GDM1 (cell line): Measurements from ENCODE around the gene UBE4B.

Experiments used
- DNase-seq: peaks from one replicate; lab custom pipeline; 2025; lab: John Stamatoyannopoulos, UW

The UBE4B gene

GRCh38 chr1:10117132-10117531, 84.4 kb downstream of the UBE4B start:
- no peak for DNase-seq

GRCh38 chr1:10117865-10118264, 85.1 kb downstream of the UBE4B start:
- DNase-seq = no peak

GRCh38 chr1:10121688-10122087, 88.9 kb downstream of the UBE4B start:
- no peak for DNase-seq

GRCh38 chr1:10122926-10123325, 90.2 kb downstream of the UBE4B start:
- DNase-seq = no peak

GRCh38 chr1:10128101-10128765, 95.5 kb downstream of the UBE4B start:
- DNase-seq = no peak

GRCh38 chr1:10132316-10132715, 99.6 kb downstream of the UBE4B start:
- DNase-seq = no peak

GRCh38 chr1:10132852-10133251, 100.1 kb downstream of the UBE4B start:
- DNase-seq = no peak

GRCh38 chr1:10140981-10141380, 108.2 kb downstream of the UBE4B start:
- DNase-seq = no peak

- no peak for DNase-seq
These were observed 111.3 kb downstream of the UBE4B start for GRCh38 chr1:10143961-10144485.

GRCh38 chr1:10146391-10146790, 113.6 kb downstream of the UBE4B start:
- no peak for DNase-seq

- no peak for DNase-seq
These were observed 116.5 kb downstream of the UBE4B start for GRCh38 chr1:10149231-10149630.

- DNase-seq = peak; percentile 44
These were observed 120.0 kb downstream of the UBE4B start for GRCh38 chr1:10152709-10153284.

GRCh38 chr1:10155087-10155712, 122.4 kb downstream of the UBE4B start:
- no peak for DNase-seq

GRCh38 chr1:10160173-10160572, 127.4 kb downstream of the UBE4B start:
- no peak for DNase-seq

- DNase-seq = no peak
These were observed 128.2 kb downstream of the UBE4B start for GRCh38 chr1:10160907-10161490.

GRCh38 chr1:10161541-10162290, 129.0 kb downstream of the UBE4B start:
- no peak for DNase-seq

GRCh38 chr1:10168912-10169514, 136.3 kb downstream of the UBE4B start:
- no peak for DNase-seq

- DNase-seq = no peak
These were observed 137.4 kb downstream of the UBE4B start for GRCh38 chr1:10170239-10170574.

- no peak for DNase-seq
These were observed 138.5 kb downstream of the UBE4B start for GRCh38 chr1:10171105-10171767.

- no peak for DNase-seq
These were observed 139.4 kb downstream of the UBE4B start for GRCh38 chr1:10171995-10172669.

GRCh38 chr1:10173582-10173981, 140.8 kb downstream of the UBE4B start:
- DNase-seq = no peak
